ENCODE data around the gene FAM170A. TPM values are rescaled to one million over a fixed set of nuclear protein-coding genes. Genes with fewer than 3 reads are reported as not detected.

FAM170A gene
- total RNA-seq, 1 donor = not detected

DNA sequence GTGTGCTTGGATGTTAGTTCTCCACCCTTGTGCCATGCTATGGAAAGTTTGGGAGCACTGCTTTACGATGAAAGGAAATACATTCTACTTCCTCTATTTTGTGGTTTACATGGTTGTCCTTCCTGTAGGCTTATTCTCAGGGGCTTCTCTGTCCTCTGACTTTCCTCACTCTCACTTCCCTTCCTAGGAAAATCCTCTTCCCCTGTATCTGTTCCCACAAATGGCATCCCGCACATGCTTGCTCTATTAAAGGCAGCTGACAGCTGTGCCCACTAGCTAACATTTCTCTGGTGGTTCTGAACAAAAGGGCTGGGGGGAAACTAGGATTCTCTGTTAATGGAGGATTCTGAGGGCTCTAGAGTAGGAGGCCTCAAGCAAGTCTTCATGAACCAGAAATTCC is 52.4 kb downstream of the FAM170A start:
- H3K9me3 ChIP-seq (ENCODE audit: low read depth, low read length) = no peaks in the 10 kb centered on the region
- DNase-seq (ENCODE audit: insufficient read length, low spot score, missing footprints) = no peak

GRCh38 chr5:119682372-119682771 is 53.0 kb downstream of the FAM170A start:
- TF ChIP-seq, protein P1, sequence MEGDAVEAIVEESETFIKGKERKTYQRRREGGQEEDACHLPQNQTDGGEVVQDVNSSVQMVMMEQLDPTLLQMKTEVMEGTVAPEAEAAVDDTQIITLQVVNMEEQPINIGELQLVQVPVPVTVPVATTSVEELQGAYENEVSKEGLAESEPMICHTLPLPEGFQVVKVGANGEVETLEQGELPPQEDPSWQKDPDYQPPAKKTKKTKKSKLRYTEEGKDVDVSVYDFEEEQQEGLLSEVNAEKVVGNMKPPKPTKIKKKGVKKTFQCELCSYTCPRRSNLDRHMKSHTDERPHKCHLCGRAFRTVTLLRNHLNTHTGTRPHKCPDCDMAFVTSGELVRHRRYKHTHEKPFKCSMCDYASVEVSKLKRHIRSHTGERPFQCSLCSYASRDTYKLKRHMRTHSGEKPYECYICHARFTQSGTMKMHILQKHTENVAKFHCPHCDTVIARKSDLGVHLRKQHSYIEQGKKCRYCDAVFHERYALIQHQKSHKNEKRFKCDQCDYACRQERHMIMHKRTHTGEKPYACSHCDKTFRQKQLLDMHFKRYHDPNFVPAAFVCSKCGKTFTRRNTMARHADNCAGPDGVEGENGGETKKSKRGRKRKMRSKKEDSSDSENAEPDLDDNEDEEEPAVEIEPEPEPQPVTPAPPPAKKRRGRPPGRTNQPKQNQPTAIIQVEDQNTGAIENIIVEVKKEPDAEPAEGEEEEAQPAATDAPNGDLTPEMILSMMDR (IDR thresholded peaks at IDR 0.05; ENCODE audit: extremely low read depth, low read depth, low read length) = no peak
- no peak overlapping the region for H3K4me2 ChIP-seq (ENCODE audit: insufficient read depth, low read length)
- H3K27me3 ChIP-seq (ENCODE audit: insufficient read depth, low read length) = no peaks in the 10 kb centered on the region
- no peaks in the 10 kb centered on the region for H4K20me1 ChIP-seq (ENCODE audit: insufficient read depth, low read length)
- H3K79me2 ChIP-seq (ENCODE audit: insufficient read depth, low read length) = no peaks in the 10 kb centered on the region
- H2AFZ ChIP-seq (ENCODE audit: low read length) = no peak overlapping the region
- no peak overlapping the region for H3K27ac ChIP-seq (ENCODE audit: low read depth, low read length)
- no peaks in the 10 kb centered on the region for H3K4me1 ChIP-seq (ENCODE audit: insufficient read depth, low read length)
- H3K36me3 ChIP-seq (ENCODE audit: insufficient read depth, low read length) = no peaks in the 10 kb centered on the region
- H3K4me3 ChIP-seq (ENCODE audit: insufficient read depth, low read length) = no peak overlapping the region
- no peaks in the 10 kb centered on the region for H3K9me3 ChIP-seq (ENCODE audit: low read depth, low read length)
- no peak for DNase-seq (ENCODE audit: insufficient read length, low spot score, missing footprints)

More for the DNA sequence above, 52.4 kb downstream of the FAM170A start:
- no peaks in the 10 kb centered on the region for H3K4me1 ChIP-seq (ENCODE audit: insufficient read depth, low read length)
- TF ChIP-seq, protein P1 (IDR thresholded peaks at IDR 0.05; ENCODE audit: extremely low read depth, low read depth, low read length) = no peak
- no peaks in the 10 kb centered on the region for H3K27me3 ChIP-seq (ENCODE audit: insufficient read depth, low read length)
- no peaks in the 10 kb centered on the region for H3K36me3 ChIP-seq (ENCODE audit: insufficient read depth, low read length)
- no peak overlapping the region for H2AFZ ChIP-seq (ENCODE audit: low read length)
- H3K79me2 ChIP-seq (ENCODE audit: insufficient read depth, low read length) = no peaks in the 10 kb centered on the region
- no peak overlapping the region for H3K4me2 ChIP-seq (ENCODE audit: insufficient read depth, low read length)
- H3K27ac ChIP-seq (ENCODE audit: low read depth, low read length) = no peak overlapping the region
- no peaks in the 10 kb centered on the region for H4K20me1 ChIP-seq (ENCODE audit: insufficient read depth, low read length)
- no peak overlapping the region for H3K4me3 ChIP-seq (ENCODE audit: insufficient read depth, low read length)

Other genes with a start within 250 kb of the FAM170A start
- gene HSD17B4, start 177.1 kb upstream of the FAM170A start, total RNA-seq = 130 and 134 TPM in 2 replicates

Data from osteoblast (primary cell).